ENCODE data around the gene PRRG2.

Gene PRRG2

DNA sequence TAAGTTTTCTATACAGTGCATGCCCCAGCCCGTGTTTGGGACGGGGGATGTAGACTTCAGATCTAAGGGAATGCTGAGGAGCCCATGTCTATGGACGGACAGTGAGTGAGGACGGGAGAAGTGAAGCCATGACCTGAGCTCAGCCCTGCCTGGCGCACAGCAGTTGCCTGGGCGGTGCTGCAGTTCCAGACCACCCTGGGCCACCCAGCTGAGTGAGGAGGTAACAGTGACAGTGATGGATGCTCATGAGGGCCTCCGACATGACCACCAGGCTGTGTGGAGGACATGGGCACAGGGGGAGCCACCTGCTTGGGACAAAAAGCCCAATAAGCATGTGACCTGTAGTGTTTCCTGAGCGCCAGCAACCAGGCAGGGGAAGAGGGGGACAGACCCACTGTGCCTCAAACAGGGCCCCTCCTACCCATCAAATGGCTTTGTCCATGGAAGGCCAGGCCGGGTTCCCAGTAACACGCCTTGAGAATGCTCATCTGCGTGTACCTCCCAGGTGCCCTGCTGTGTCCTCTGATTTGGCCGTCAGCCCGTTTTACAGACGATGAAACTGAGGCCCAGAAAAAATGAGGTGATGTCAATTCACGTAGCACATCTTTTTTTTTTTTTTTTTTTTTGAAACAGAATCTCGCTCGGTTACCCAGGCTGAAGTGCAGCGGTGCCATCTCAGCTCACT, 23.3 kb upstream of the PRRG2 start:
- no peak for DNase-seq

DNA sequence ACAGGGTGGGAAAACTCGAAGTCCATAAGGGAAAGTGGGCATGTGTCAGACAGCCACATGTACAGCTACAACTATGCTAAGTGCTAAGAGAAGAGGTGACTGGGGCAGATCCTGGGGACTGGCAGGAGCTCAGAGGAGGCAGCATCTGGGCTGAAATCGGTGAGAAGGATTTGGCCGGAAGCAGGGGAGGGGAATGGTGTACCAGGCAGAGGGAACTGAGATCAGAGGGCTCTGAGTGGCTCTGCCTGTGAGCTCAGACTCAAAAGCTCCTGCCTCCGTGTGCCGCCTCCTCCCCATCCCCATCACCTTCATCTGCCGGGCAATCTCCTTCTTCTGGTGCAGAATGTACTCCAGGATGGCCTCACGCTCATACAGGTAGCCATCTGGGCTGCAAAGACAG, 22.5 kb upstream of the PRRG2 start:
- DNase-seq = no peak

DNA sequence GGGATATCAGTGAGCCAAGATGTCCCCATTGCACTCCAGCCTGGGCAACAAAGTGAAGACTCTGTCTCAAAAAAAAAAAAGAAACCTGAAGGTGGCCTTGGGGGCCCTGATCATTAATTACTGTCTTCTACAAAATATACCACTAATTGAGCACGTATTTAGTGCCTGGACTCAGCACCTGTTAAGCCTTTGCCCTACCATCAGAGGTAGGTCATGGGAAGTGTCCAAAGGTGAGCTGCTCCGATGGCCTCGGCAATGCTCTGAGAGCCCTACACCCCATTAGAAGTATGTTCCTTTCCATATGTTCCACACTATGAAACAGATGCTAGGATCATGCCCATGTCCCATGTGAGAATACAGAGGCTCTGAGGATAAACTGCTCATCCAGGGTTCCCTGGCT, 21.7 kb upstream of the PRRG2 start:
- DNase-seq = no peak

DNA sequence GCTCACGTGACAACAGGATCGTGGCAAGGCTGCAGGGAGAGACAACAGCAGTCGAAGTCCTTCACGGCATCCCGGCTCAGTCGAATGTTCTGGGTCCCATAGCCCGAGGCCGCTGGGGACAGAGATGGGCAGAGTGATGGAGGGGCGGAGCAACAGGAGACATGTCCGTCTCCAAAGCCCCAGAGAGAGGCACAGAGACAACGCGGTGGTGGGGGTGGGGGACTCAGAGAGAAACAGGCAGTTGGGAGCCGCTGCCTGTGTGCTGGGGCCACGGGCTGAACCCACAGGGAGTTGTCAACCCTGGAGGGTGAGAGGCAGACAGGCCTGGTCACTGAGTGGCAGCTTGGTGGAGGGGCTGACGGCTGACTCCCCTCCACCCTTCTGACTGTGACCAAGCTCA, 21.2 kb upstream of the PRRG2 start:
- no peak for DNase-seq

DNA sequence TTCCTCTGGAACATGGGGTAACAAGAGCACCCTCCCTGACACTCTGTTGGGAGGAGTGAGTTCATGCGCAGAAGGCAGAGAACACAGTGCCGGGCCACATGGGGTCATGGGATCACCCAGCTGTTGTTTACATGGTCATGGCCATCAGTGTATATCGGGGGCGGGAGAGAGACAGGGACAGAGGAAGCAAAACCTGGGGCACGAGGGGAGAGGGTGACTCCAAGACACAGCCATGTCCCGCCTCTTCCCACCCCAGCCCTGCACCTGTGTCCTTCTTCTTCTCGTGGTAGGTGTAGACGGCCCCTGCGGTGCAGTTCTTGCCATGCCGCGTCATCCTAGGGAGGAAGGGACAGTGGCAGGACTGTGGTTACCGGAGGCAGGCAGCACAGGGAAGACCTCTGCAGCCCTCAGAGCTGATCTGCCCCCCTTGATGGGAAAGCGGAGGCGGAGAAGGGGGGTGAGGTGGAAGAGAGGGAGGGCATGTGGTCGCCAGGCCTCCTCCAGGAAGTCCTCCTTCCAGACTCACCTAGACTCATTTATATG, 20.7 kb upstream of the PRRG2 start:
- DNase-seq = no peak

DNA sequence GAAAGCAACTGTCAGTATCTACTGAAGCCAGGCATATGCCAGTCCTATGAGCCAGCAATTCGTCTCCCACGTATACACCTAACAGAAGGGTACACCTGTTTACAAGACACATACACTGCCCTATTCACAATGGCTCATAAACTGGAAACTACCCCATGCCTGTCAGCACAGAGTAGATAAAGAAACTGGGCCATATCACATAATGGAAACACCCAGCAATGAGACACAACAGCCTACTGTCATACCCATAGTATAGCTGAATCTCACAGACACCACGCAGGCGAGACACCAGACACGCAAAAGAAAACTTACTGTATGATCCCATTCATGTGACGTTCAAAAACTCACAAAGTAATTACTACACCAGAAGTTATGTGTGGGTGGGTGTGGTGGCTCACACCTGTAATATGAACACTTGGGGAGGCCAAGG, 16.5 kb upstream of the PRRG2 start:
- DNase-seq = no peak

DNA sequence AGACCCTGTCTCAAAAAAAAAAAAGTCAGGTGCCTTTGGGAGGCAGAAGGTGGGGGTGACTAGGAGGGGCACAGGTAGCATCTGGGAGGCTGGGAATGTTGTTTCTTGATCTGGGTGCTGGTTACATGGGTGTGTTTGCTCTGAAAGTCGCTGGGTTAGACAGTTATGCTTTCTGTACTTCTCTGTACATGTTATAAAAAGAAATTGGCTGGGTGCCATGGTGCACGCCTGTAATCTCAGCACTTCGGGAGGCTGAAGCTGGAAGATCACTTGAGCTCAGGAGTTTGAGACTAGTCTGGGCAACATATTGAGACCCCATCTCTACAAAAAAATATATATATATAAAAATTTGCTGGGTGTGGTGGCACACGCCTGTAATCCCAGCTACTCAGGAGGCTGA, 15.9 kb upstream of the PRRG2 start:
- DNase-seq = no peak

DNA sequence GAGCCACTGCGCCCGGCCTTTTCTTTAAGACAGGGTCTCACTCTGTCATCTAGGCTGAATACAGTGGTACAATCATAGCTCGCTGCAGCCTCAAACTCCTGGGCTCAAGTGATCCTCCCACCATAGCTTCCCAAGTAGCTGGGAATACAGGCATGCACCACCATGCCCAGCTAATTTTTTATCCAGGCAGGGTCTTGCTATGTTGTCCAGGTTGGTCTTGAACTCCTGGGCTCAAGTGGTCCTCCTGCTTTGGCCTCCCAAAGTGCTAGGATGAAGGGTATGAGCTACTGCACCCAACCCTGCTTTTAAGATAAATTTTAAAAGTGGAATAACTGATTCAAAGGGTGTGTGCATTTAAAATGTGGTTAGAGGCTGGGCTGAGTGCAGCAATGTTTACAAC, 14.8 kb upstream of the PRRG2 start:
- DNase-seq = no peak

DNA sequence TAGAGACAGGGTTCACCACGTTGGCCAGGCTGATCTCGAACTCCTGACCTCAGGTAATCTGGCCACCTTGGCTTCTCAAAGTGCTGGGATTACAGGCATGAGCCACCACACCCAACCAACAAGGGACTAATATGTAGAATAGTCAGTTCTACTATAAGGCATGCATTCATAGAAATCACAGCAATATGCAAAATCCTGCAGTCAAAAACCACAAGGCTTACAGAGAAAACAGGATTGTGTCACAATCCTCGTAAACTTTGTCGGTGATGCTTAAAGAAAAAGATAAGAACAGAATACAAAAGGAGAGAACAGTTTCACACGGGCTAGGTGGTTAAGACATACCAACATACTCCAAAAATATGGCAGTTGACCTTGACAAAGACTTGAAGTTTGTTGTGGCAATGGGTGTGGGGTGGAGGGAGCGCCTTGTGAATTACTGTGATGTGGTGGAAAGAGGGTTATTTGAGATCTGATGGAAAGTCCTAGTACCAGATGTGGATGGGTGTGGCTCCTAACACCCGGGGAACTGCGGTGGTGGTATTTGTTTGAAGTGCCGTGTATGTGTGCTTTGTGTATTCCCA, 13.2 kb upstream of the PRRG2 start:
- DNase-seq = no peak

DNA sequence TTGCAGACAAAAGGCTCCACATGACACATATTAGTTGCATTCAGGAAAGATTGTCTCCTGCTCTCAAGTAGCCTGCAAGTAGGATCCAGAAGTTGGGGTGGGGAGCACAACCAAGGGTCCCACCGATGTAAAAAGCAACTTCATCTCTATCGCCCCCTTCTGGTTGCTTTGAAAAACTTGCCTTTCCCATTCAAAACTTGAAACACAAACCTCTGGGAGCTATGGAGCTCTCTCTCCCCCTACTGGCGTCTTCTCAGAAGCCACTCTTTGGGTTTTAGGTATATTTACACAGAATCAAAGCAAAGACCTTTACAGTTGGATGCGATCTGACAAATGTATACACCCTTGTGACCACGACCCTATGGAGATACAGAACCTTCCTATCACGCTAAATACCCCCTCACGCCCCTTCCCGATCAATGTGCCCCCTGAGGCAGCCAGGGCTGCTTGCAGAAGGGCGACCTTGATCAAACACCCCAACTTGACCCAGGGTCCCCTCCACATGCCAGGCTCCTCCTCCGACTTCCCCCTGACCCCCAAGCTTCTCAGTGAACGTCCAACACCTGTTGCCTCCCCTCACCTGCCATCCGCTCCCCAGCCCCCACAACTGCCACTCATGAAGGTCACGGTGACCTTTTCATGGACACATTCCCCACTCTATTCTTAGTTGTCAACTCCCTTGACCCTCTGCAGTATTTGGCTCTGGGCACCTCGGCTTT, 10.8 kb upstream of the PRRG2 start:
- peak; percentile 76 for DNase-seq

DNA sequence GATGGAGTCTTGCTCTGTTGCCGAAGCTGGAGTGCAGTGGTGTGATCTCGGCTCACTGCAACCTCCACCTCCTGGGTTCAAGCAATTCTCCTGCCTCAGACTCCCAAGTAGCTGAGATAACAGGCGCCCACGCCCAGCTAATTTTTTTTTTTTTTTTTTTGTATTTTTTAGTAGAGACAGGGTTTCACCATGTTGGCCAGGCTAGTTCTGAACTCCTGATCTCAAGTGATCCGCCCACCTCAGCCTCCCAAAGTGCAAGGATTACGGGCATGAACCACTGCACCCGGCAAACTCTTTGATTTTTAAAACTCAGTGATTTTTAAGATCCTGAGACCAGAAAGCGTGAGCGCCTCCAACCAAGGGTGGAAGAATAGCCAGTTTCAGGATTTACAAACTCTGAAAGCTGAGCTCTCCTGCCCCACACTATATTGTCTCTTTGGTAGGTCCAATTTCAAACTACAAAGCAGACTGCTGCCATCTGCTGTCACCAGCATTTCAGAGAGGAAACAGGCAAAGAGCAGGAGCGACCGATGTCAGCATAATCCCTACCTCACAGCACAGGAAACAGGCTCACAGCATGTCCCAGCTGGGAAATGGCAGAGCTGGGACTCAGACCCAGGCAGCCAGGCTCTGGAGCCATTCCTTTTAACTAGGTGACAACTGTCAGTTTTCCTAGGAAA, 10.0 kb upstream of the PRRG2 start:
- DNase-seq = no peak

DNA sequence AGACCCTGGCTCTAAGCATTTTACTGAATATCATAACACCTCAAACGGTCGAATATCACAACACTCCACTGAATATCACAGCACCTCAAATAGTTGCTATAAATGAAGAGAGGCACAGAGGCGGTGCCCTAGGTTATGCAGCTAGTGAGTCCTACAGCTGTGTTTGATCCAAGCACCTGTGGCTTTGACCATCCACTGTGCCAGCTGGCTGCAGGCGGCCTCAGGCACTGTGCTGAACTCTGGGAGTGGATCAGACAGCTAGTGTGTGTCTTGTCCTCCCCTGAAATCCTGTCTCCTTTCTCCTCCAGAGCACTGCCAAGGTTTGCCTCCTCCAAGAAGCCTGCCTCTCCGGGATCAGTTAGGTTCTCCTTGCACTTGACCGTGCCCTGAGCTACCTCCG, 8.1 kb upstream of the PRRG2 start:
- no peak for DNase-seq

DNA sequence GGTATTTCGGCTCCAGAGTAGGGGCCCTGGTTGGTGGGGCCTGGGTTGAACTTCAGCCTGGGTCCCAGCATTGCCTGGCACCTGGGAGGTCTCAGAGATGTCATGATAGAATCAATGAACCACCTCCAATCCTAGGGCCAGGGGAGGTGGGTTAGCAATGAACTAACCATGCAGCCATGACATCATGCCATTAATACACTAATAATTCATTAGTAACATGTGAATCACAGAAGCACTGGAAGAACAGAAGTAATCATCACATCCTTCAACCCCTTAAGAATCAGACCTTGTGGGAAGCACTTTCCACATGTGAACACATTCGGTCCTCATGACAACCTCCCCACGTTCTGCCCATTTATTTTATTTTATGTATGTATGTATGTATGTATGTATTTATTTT, 7.7 kb upstream of the PRRG2 start:
- no peak for DNase-seq

DNA sequence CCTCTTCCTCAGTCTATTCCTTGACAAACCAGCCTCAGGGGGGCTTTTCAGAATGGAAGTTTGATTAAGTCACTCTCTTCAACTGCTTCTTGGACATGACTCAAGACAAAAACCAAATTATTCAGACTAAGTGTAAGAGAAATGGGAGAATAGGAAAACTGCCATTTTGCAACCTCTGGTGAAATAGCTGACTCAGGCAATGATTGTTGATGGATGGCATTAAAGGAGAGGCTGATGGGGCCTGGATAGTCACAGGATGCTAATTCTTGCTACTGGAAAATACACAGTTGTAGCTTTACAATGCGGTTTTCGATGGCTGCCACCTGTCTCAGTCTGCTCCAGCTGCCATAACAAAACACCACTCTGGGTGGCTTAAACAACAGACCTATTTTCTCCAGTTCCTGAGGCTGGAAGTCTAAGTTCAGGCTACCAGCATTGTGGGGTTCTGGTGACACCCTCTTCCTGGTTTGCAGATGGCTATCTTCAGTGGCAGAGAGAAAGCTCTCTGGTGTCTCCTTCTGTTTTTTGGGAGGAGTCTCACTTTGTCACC, 6.8 kb upstream of the PRRG2 start:
- DNase-seq = no peak

DNA sequence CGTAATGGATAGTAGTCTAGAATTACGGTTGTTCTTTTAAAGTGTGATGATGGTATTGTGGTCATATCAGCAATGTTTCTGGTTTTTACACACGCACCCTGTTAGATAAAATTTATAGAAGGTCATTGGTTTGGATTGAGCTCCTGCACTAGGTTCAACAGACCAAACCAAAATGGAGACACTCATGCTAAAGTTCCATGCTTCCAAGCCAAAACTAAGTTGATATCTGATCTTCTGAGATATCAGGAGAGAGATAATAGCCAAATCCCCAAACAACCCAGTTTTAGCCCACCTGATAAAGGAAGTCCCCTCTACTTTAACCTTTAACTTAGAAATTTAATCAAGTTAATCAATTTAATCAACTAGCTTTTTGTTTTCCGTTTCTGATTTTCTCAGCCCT, 1.9 kb upstream of the PRRG2 start:
- DNase-seq = no peak

DNA sequence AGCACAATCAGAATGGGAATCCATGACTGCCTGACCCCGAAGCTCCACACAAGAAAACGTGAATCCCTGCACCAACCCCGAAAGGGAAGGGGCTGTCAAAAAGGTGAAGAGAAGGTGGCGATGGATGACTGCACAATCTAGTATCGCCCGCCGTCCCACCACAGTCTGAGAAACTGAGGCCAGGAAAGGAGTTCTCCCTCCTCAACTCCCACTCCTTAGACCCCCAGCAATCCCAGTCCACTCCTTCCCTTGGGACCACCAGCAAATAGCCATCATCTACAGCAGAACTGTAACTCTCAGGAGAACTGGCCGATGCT, 1.2 kb upstream of the PRRG2 start:
- no peak for DNase-seq

DNA sequence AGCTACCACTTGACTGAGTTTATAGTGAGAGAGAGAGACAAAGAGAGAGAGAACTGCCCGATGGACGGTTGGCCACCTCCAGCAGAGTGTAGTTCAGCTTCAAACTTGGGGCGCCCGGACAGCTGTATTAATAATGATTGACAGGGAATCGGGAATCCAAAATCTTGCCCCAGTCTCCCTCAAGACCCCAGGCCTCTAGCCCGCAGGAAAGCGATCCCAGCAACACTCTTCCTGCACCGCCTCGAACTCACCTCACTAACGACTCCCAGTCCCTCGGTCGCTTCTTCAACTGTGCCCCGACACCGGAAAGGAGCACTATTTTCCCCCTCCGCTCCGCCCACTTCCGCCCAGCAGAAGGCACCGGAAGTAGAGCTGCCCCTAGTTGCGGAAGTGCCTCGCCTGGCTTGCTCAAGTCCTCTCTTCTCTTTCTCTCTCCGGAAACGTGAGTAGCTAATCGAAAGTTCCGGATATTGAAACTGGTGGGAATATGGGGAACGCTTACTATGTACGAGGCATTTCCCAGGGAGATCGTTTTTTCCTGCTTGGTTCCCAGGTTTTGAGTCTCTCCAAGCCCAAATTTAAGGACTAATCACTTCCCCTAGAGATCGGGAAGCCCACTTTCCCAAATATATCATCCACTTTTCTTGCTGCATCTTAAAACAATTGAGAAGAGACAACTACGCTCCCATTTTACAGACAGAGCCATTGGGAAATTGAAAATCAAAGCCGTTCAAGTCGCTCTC, 681 bp upstream of the PRRG2 start, which contains the start of gene NOSIP:
Gene NOSIP, minus strand, starts transcription at position 293 of the 743 bp plus-strand sequence. CDS start 19,865 bp downstream, outside the sequence.
- peak; percentile 96 for DNase-seq

DNA sequence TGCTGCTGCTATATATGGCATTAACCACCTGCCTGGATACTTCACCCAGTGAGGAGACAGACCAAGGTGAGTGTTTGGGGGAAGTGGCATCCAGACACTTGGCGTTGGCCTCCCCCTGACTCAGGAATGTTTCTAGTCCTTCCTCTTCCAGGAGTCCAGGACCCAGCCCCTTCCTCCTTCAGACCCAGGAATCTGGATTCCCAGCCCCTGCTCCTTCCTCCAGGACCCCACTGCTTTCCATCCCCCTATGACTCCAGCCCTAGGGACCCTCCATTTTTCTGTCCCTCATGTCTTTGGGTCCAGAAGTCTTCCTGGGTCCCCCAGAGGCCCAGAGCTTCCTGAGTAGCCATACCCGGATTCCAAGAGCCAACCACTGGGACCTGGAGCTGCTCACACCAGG, 2.1 kb downstream of the PRRG2 start:
- no peak for DNase-seq

DNA sequence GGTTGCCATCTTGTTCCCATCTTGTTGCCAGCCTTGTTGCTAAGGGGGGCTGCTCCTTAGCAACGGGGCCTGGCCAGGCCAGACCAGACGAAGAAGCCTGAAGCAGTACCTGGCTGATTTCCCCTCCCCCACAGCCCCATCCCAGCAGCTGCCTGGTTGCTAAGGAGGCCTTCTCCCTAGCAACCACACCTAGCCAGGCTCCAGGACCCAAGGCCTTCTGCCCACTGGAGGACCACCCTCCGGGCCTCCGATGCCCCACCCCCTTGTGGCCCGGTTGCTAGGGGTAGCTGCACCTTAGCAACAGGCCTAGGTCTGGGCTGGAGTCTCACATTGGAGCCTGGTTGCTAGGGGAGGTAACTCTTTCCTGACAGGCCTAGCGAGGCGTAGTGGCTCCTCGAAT, 3.9 kb downstream of the PRRG2 start:
- DNase-seq = no peak

DNA sequence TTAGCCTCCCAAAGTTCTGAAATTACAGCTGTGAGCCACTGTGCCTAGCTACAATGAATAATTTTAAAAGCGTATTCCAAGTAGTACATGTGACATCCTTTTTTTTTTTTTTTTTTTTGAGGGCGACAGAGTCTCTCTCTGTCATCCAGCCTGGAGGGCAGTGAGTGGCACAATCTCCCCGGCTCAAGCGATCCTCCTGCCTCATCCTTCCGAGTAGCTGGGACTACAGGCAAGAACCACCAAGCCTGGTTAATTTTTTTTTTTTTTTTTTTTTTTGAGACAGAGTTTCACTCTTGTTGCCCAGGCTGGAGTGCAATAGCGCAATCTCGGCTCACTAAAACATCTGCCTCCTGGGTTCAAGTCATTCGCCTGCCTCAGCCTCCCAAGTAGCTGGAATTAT, 6.1 kb downstream of the PRRG2 start:
- DNase-seq = no peak

DNA sequence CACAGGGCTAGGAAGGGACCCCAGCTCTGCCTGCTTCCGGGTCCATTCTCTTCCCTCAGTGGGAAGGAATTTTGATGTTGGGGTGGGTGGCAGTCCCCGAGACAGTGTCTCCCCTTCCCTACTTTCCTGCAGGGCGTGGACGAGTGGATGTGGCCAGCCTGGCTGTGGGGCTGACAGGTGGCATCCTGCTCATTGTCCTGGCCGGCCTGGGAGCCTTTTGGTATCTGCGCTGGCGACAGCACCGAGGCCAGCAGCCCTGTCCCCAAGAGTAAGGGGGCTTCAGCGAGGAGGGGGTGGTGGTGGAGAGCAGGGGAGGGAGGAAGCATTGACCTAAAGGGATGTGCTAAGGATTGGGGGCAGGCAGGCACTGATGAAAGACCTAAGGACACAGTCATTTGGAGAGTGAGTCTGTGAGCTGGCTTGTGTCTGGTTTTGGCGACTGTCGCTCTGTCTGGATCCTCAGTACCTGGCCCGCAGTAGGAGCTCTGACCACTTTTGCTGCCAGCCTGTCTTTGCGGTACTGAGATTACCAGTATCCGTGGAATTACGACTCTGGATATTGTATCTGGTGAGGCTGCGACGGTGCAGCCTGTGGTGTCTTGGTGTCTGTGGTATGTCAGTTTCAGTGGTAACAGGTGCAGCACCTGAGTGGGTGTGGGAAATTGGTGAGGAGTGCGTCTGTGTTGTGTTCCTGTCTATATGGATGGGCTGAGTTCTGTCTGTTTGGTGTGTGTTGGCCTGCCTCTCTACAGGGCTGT, 7.4 kb downstream of the PRRG2 start:
- DNase-seq = no peak

DNA sequence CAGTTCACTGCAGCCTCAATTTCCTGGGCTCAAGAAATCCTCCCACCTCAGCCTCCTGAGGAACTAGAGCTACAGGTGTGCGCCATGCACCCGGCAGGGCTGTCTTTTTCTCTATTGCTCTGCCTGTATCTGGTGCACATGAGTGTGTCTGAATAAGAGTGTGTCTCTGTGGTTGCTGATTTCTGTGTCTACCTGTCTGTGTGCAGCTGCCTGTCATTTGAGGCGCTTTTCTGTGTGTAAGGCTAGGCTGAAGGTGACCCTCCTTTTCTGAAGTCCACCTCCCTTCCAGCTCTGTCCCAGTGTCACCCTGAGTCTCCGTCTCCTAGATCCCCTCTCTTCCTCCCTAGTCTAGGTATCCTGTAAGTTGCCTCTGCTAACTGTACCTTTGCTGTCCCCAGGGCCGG, 8.4 kb downstream of the PRRG2 start:
- no peak for DNase-seq
